H9 (cell line): ENCODE measurements around the gene FOXO6. TPM values are rescaled to one million over a fixed set of nuclear protein-coding genes. Genes with fewer than 3 reads are reported as not detected.

Source experiments
- DNase-seq: peaks from one replicate; pipeline ENCODE4 v3.0.0-alpha.2; 2017
- H2AFZ ChIP-seq: one replicate; pipeline ENCODE4 v1.6.1; 2013; ENCODE audit warnings: mild to moderate bottlenecking, low read length, control low read depth, moderate library complexity
- H2AK5ac ChIP-seq: 2 replicates; pipeline ENCODE4 v1.6.1; 2013; ENCODE audit warnings: low read length, control low read depth, mixed read lengths; ENCODE audit not compliant: insufficient read length
- H2BK120ac ChIP-seq: one replicate; pipeline ENCODE4 v1.6.1; 2013; ENCODE audit warnings: low read depth, mild to moderate bottlenecking, low read length, control low read depth, inconsistent platforms; ENCODE audit not compliant: poor library complexity, severe bottlenecking
- H2BK12ac ChIP-seq: 2 replicates; pipeline ENCODE4 v1.6.1; 2013; ENCODE audit warnings: low read length, control low read depth, mixed read lengths, low read depth; ENCODE audit not compliant: insufficient read length
- H2BK15ac ChIP-seq: 2 replicates; pipeline ENCODE4 v1.6.1; 2013; ENCODE audit warnings: low read depth, low read length, control low read depth
- H2BK20ac ChIP-seq: one replicate; pipeline ENCODE4 v1.6.1; 2013; ENCODE audit warnings: low read depth, mild to moderate bottlenecking, low read length, control low read depth, inconsistent platforms; ENCODE audit not compliant: poor library complexity, severe bottlenecking
- H2BK5ac ChIP-seq: 2 replicates; pipeline ENCODE4 v1.6.1; 2013; ENCODE audit warnings: low read length, control low read depth, mixed read lengths; ENCODE audit not compliant: insufficient read length
- H3K14ac ChIP-seq: 2 replicates; pipeline ENCODE4 v1.6.1; 2013; ENCODE audit warnings: low read length, control low read depth; ENCODE audit not compliant: insufficient read depth
- H3K18ac ChIP-seq: 2 replicates; pipeline ENCODE4 v1.6.1; 2013; ENCODE audit warnings: low read depth, mild to moderate bottlenecking, mixed read lengths, low read length, control low read depth; ENCODE audit not compliant: insufficient read length
- H3K23ac ChIP-seq: 2 replicates; pipeline ENCODE4 v1.6.1; 2013; ENCODE audit warnings: low read length, control low read depth, mixed read lengths, low read depth; ENCODE audit not compliant: insufficient read length
- H3K23me2 ChIP-seq: 2 replicates; pipeline ENCODE4 v1.6.1; 2013; ENCODE audit warnings: low read depth, mild to moderate bottlenecking, mixed read lengths, low read length, control low read depth; ENCODE audit not compliant: insufficient read length, poor library complexity, severe bottlenecking
- H3K27ac ChIP-seq: 2 replicates; pipeline ENCODE4 v1.5.1; 2013; ENCODE audit warnings: low read length, control low read depth, mixed read lengths, low read depth; ENCODE audit not compliant: insufficient read length
- H3K27me3 ChIP-seq: 2 replicates; pipeline ENCODE4 v1.6.1; 2013; ENCODE audit warnings: low read length, control low read depth, inconsistent platforms; ENCODE audit not compliant: insufficient read depth
- H3K4ac ChIP-seq: 2 replicates; pipeline ENCODE4 v1.6.1; 2013; ENCODE audit warnings: low read depth, mild to moderate bottlenecking, control low read depth, inconsistent platforms, low read length, moderate library complexity
- H3K4me1 ChIP-seq: 2 replicates; pipeline ENCODE4 v1.6.1; 2013; ENCODE audit warnings: low read length, control low read depth, inconsistent platforms; ENCODE audit not compliant: insufficient read depth
- H3K4me2 ChIP-seq: 2 replicates; pipeline ENCODE4 v1.6.1; 2013; ENCODE audit warnings: low read length, control low read depth, mixed read lengths; ENCODE audit not compliant: insufficient read length, insufficient read depth
- H3K56ac ChIP-seq: 2 replicates; pipeline ENCODE4 v1.6.1; 2013; ENCODE audit warnings: low read depth, mild to moderate bottlenecking, mixed read lengths, low read length, control low read depth; ENCODE audit not compliant: insufficient read length
- H3K79me1 ChIP-seq: 2 replicates; pipeline ENCODE4 v1.6.1; 2013; ENCODE audit warnings: low read depth, mild to moderate bottlenecking, moderate library complexity, low read length, control low read depth, inconsistent platforms; ENCODE audit not compliant: insufficient read depth, poor library complexity, severe bottlenecking
- H3K79me2 ChIP-seq: 2 replicates; pipeline ENCODE4 v1.6.1; 2013; ENCODE audit warnings: low read length, control low read depth, inconsistent platforms; ENCODE audit not compliant: insufficient read depth
- H3K9ac ChIP-seq: 2 replicates; pipeline ENCODE4 v1.6.1; 2013; ENCODE audit warnings: low read length, control low read depth, mixed read lengths; ENCODE audit not compliant: insufficient read length; ENCODE audit errors: extremely low read depth
- H3K9me3 ChIP-seq: one replicate; pipeline ENCODE4 v1.6.1; 2013; ENCODE audit warnings: low read depth, low read length, inconsistent platforms; ENCODE audit not compliant: control insufficient read depth
- H3T11ph ChIP-seq: one replicate; pipeline ENCODE4 v1.6.1; 2013; ENCODE audit warnings: mild to moderate bottlenecking, low read length, control low read depth, inconsistent platforms
- H4K20me1 ChIP-seq: one replicate; pipeline ENCODE4 v1.6.1; 2013; ENCODE audit not compliant: control insufficient read depth, insufficient read length, insufficient read depth
- H4K5ac ChIP-seq: 2 replicates; pipeline ENCODE4 v1.6.1; 2013; ENCODE audit warnings: low read depth, mild to moderate bottlenecking, mixed read lengths, low read length, control low read depth; ENCODE audit not compliant: insufficient read length
- H4K8ac ChIP-seq: replicated peaks from 2 replicates; pipeline ENCODE4 v1.6.1; 2013; ENCODE audit warnings: low read length, control low read depth, mixed read lengths, low read depth; ENCODE audit not compliant: insufficient read length
- H4K91ac ChIP-seq: 2 replicates; pipeline ENCODE4 v1.6.1; 2013; ENCODE audit warnings: low read depth, mild to moderate bottlenecking, moderate library complexity, mixed read lengths, low read length, control low read depth; ENCODE audit not compliant: insufficient read length
- H3K27ac Mint-ChIP-seq, 3 experiments: 2 replicates in 2 of 3; 3 replicates in 1 of 3; pipeline ENCODE4 v1.8.0; 2020 to 2021; ENCODE audit warnings: mixed read lengths in 3 of 3, mild to moderate bottlenecking in 1 of 3, moderate library complexity in 1 of 3
- H3K27me3 Mint-ChIP-seq: 2 replicates; pipeline ENCODE4 v1.8.0; 2021; ENCODE audit warnings: low read depth, mild to moderate bottlenecking, moderate library complexity, mixed read lengths
- H3K36me3 Mint-ChIP-seq, 3 experiments: 2 replicates in 2 of 3; 3 replicates in 1 of 3; pipeline ENCODE4 v1.8.0; 2020 to 2021; ENCODE audit warnings: low read depth in 3 of 3, mixed read lengths in 3 of 3; ENCODE audit not compliant: insufficient read depth in 1 of 3
- H3K4me1 Mint-ChIP-seq, 2 experiments: 2 replicates each; pipeline ENCODE4 v1.8.0; 2020; ENCODE audit warnings: mixed read lengths in 2 of 2
- H3K4me3 Mint-ChIP-seq, 2 experiments: 2 replicates in 1 of 2; 3 replicates in 1 of 2; pipeline ENCODE4 v1.8.0; 2020 to 2021; ENCODE audit warnings: mild to moderate bottlenecking in 2 of 2, mixed read lengths in 2 of 2, moderate library complexity in 1 of 2
- H3K9me3 Mint-ChIP-seq, 2 experiments: 2 replicates in 1 of 2; 3 replicates in 1 of 2; pipeline ENCODE4 v1.8.0; 2020; ENCODE audit warnings: mild to moderate bottlenecking in 2 of 2, mixed read lengths in 2 of 2, moderate library complexity in 1 of 2
- CTCF ChIP-seq: fragments of 200-600 bp; sonication (generic); conservative IDR thresholded peaks from 3 replicates; pipeline ENCODE4 v1.8.0; 2021; ENCODE audit warnings: antibody characterized with exemption, mild to moderate bottlenecking
- WGBS: extraction: QIAGEN DNeasy Blood & Tissue Kit; methylation state at CpG from one replicate; pipeline ENCODE4 v1.1.7; 2013; ENCODE audit warnings: missing lambda C conversion rate, low lambda C conversion rate, mixed read lengths; ENCODE audit not compliant: insufficient read length; ENCODE audit errors: extremely low coverage; 5-methylcytosine and 5-hydroxymethylcytosine counted together
- total RNA-seq: library from RNA; stranded (reverse); gene quantifications from 2 replicates; pipeline ENCODE4 v1.2.1, GENCODE V29; 2021

Gene FOXO6
- total RNA-seq, 1 experiment from 2014 or later: 0.83 TPM

- Mint-ChIP-seq H3K27ac (no peak overlapping the region; a peak in 1 of 7 replicates), H3K27me3 (peaks cover 76% of the 10 kb centered on the region)
Observed at GRCh38 chr1:41363591-41364320, 2.5 kb downstream of the FOXO6 start.

More at GRCh38 chr1:41363591-41364320, 2.5 kb downstream of the FOXO6 start:
- no peak overlapping the region for H3K27ac ChIP-seq
- H2BK120ac ChIP-seq: no peak overlapping the region
- H3K4ac ChIP-seq: no peak overlapping the region
- H2BK20ac ChIP-seq: no peak overlapping the region
- no peak overlapping the region for H3K9ac ChIP-seq
- no peak overlapping the region for H2BK15ac ChIP-seq
- H4K91ac ChIP-seq: no peak overlapping the region
- H4K20me1 ChIP-seq: no peaks in the 10 kb centered on the region
- Mint-ChIP-seq H3K4me3 (peak overlapping the region in 1 of 2 experiments; percentile 53; a peak in 3 of 5 replicates), H3K4me1 (peaks cover 32 to 58% of the 10 kb centered on the region in 2 experiments), H3K36me3 (no peaks in the 10 kb centered on the region), H3K9me3 (no peaks in the 10 kb centered on the region)
- H3K4me1 ChIP-seq: peaks cover 3% of the 10 kb centered on the region
- peaks cover 14% of the 10 kb centered on the region for H3K23me2 ChIP-seq
- H3K9me3 ChIP-seq: no peaks in the 10 kb centered on the region
- no peak overlapping the region; the same call in 1 of the 2 replicates for H3K14ac ChIP-seq
- no CpG with 5 or more reads among the region's 4 CpGs for WGBS
- H2BK5ac ChIP-seq: no peak overlapping the region
- H2BK12ac ChIP-seq: no peak overlapping the region
- H3K23ac ChIP-seq: no peak overlapping the region
- H3K4me2 ChIP-seq: no peak overlapping the region
- no peaks in the 10 kb centered on the region for H3K79me2 ChIP-seq
- H4K5ac ChIP-seq: no peak overlapping the region
- TF ChIP-seq CTCF: no peak
- DNase-seq: no peak
- H3T11ph ChIP-seq: no peak overlapping the region
- H2AFZ ChIP-seq: no peak overlapping the region
- H3K18ac ChIP-seq: no peak overlapping the region
- H2AK5ac ChIP-seq: no peak overlapping the region
- H3K79me1 ChIP-seq: no peaks in the 10 kb centered on the region
- no peak overlapping the region for H4K8ac ChIP-seq
- H3K56ac ChIP-seq: no peak overlapping the region
- peaks cover 19% of the 10 kb centered on the region for H3K27me3 ChIP-seq
